Activated CD4-positive, CD25-positive, alpha-beta regulatory T cell (primary cell): ENCODE results near the gene SORCS3.

ENCODE experiments used
- DNase-seq, 4 experiments: peaks; one replicate each; lab custom pipeline; 2025; lab: John Stamatoyannopoulos, UW

Gene SORCS3

GRCh38 chr10:105104297-105104696 lies 463.2 kb downstream of the SORCS3 start:
- no peak for DNase-seq

DNA sequence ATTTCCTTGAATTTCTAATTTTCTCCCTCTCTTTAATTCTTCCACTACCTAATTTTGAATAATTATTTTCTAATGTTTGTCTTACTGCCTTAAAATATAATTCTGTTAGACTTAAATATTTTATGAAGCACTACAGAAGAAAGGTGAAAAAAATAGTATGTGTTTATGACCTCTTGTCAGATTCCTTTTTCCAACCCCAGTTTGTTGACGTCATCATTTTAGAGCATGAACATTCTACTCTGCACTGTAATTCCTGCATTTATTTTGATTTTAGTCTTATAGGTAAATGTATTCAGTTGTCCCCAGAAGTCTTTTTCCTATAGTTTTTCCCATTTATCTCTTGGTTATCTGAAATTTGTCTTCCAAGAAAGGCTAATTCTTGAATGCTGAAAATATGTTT lies 468.1 kb downstream of the SORCS3 start:
- no peak for DNase-seq

DNA sequence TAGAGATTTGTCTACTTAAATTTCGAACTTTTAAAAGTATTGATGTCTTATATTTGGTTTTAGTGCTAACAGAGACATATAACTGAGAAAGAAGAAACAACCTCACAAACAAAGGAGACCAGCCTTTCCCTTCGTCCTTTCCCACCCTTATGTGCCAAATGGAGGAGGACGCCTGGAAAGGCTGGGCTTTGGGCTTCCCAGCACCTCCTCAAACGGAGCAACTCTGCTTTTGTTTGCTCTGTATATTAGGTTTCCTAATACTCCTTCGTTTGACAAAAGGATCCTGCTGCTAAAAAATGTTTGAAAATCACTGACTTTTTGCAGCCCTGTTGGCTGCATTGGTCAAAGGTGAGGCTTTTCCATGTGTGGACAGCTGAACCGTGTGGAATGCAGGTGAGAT lies 471.8 kb downstream of the SORCS3 start:
- DNase-seq = no peak

DNA sequence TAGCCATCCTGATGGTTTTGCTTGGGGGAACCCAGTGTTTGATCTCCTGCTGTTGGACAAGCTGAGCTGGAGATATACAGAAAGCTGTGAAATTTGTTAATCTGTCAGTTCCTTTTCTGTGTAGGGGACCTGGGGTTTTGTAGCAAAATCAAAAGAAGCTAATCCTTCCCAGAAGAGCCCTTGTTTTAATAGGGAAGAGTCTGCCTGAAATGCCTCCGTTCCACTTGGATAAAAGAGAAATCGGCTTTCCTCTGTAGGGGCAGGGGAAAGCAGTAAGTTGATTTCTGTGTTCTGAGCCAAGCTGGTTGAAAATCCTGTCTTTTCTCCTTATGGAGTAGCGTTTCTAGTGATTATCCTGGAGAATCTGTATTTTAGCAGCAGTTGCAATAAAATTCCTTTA lies 472.6 kb downstream of the SORCS3 start:
- no peak for DNase-seq

- no peak for DNase-seq
These were observed 480.7 kb downstream of the SORCS3 start for GRCh38 chr10:105121743-105122142.

- no peak for DNase-seq
These were observed 487.0 kb downstream of the SORCS3 start for GRCh38 chr10:105128111-105128510.

- no peak for DNase-seq
These were observed 497.3 kb downstream of the SORCS3 start for GRCh38 chr10:105138358-105138757.

- DNase-seq = no peak
These were observed 498.3 kb downstream of the SORCS3 start for GRCh38 chr10:105139363-105139896.

- no peak for DNase-seq
These were observed 499.5 kb downstream of the SORCS3 start for GRCh38 chr10:105140600-105140999.

GRCh38 chr10:105145711-105146110 lies 504.6 kb downstream of the SORCS3 start:
- DNase-seq = no peak

DNA sequence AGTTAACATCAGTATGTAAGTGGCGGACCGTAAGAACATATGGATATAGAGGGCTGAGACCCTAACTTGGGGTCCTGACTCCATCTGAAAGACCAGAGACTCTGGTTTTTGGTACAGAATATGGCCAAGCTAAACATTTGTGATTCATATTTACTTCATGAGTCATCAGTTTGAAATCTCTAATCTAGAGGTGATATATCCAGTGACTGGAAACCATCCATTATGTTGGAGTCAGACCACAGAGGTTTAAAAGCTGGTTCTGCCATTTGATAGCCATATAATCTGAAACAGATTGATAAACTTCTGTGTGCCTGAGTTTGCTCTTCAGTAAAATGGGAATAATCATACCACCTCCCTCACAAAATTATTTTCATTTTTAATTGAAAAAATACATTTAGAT lies 505.3 kb downstream of the SORCS3 start:
- no peak for DNase-seq

DNA sequence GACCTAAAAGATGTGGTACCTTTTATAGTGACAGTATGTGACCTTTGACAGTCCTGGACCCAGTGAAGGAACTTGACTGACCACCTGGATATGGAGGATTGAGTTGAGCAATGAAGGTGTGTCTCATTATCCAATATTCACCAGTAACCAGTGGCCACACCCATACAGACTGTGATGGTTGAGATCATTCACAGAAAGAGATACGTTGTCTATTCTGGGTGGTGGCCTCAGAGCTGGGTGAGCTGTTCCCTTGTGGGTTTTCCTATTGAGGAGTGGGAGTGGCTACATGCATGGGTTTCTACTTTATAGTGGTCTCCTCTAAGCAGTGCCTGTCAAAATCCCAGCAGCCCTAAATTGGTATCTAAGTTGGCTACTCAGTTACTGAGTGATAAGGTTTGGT lies 507.4 kb downstream of the SORCS3 start:
- no peak for DNase-seq

DNA sequence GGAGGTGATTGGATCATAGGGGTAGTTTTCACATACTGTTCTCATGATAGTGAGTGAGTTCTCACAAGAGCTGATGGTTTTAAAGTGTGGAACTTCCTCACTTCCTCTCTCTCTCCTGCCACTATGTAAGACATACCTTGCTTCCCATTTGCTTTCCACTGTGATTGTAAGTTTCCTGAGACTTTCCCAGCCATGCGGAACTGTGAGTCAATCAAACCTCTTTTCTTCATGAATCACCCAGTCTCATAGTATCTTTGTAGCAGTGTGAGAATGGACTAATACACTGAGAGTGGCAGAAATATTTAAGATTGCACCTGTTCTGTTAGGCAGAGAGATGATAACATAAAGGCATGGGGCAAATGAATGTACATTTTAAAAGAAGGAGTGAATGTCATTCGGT lies 507.8 kb downstream of the SORCS3 start:
- DNase-seq = no peak

DNA sequence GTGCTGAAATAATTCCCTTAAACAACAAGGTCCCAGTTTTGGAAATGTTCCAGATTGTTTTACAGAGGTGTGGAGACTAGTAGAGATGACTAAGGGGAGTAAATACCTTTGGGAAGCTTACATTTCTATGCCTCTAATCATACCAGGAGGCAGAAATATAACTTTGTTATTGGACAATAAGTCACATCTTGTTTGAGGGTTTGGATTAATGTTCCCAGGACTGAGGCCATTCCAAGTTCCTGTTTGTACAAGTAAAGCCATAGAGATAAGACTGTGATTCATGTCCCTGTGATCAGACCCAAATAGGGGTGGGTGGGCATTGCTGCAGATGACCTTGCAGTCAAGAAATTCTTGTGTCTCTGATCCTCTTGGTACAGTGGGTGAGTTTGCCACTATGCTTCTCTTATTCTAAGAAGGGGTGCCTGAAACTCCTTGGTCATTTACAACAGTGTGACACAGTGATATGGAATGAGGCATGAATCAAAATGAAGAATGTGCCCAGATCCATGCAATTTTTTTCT lies 508.3 kb downstream of the SORCS3 start:
- no peak for DNase-seq

GRCh38 chr10:105150259-105150880 lies 509.3 kb downstream of the SORCS3 start:
- no peak for DNase-seq

DNA sequence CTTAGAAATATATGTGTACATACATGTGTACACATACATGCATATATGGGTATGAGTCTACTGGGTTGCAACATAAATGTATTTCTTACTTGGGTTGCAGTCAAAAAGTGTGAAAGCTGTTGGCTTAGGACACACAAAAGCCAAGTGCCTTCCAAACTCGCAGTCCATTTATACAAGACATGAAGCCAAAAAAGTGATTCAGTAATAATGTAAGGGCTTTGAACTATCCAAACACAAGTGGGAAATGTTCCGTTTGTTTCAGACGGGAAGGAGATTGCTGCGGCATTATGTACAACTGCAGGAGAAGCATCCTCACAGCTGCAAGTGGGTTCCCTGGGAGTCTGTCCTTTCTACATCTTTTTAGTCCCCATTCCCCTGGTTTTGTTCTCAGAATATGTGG lies 513.6 kb downstream of the SORCS3 start:
- no peak for DNase-seq

DNA sequence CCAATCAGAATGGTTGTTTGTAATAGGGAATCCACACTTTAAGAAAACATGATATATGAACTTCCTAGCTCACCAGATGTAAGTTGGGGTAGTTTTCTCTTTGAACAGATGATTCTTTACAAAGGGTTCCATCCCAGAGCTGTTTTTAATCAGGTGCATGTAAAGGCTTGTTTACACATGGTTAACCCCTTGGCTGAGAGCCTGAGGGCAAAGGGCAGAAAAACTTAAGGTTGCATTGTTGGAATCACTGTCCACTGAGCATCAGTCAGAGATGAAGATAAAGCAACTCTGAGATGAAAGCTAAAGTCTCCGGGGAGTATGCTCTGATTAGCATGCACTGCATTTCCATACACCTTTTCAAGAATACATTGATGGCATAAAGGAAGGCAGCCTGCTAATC lies 518.2 kb downstream of the SORCS3 start:
- no peak for DNase-seq

GRCh38 chr10:105161149-105161548 lies 520.1 kb downstream of the SORCS3 start:
- DNase-seq = no peak

GRCh38 chr10:105161767-105162166 lies 520.7 kb downstream of the SORCS3 start:
- DNase-seq = no peak

GRCh38 chr10:105170521-105170920 lies 529.4 kb downstream of the SORCS3 start:
- no peak for DNase-seq

DNA sequence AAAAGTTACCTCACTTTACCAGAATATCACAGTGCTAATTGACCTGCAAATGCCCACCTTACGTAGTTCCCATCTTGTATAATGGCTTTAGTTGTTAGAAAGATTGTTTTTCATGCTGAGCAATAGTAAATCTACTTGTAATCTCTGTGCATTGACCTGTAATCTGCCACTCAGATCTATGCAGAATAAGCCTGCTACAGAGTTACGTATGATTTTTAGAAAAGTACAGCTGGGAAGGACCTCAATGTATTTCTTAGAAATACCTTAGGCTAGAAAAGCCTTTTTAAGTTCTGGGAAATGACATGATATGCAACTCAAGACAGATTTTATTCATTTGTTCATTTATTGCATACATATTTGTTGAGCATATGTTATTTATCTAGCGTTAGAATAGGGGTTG lies 530.9 kb downstream of the SORCS3 start:
- DNase-seq = no peak

GRCh38 chr10:105181626-105182025 lies 540.5 kb downstream of the SORCS3 start:
- no peak for DNase-seq

GRCh38 chr10:105183536-105183935 lies 542.4 kb downstream of the SORCS3 start:
- DNase-seq = no peak

DNA sequence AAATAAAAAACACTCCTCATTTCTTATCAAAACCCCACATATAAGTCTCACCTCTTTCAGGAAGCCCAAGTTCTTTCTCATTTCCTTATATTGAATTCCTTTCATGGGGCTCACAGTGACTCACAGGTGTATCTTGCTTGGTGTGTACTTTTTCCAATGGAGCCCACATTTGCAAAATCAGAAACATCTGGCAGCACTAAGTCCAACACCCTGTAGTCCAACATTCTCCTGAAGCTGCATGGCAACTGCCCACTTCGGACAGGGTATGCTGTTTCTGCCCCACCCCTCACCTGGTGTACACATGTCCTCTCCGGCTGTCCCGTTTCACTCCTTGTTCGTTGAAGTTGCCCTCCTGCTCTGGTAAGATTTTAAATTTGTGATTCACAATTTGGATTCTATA lies 544.1 kb downstream of the SORCS3 start:
- no peak for DNase-seq
